A549 (cell line): ENCODE results near the gene CADPS2.

Experiments
- BHLHE40 ChIP-seq: IDR thresholded peaks from 2 replicates; pipeline ENCODE4 v1.6.1; 2012; ENCODE audit warnings: low read depth, low read length, inconsistent platforms
- CBX2 ChIP-seq: fragments of 200-600 bp; sonication (generic); IDR thresholded peaks from 2 replicates; pipeline ENCODE4 v1.6.1; 2016; ENCODE audit warnings: low read depth, mild to moderate bottlenecking, borderline replicate concordance
- CEBPB ChIP-seq, 2 experiments: fragments of >200 bp in 1 of 2; sonication (Bioruptor Twin) in 1 of 2; formaldehyde crosslinking in 1 of 2; IDR thresholded peaks; 2 replicates each; pipeline ENCODE4 v1.6.1; 2012 to 2016
- CTCF ChIP-seq: fragments of >200 bp; sonication (Bioruptor Twin); formaldehyde crosslinking; IDR thresholded peaks from 3 replicates; pipeline ENCODE4 v1.5.1; 2016
- FOXS1 ChIP-seq: fragments of 250-450 bp; sonication (Bioruptor Pico); IDR thresholded peaks from 2 replicates; pipeline ENCODE4 v1.5.0; 2020; ENCODE audit warnings: mild to moderate bottlenecking, moderate library complexity
- JUN ChIP-seq, 2 experiments: fragments of >200 bp; sonication (Bioruptor Twin); formaldehyde crosslinking; IDR thresholded peaks; 2 replicates in 1 of 2; 3 replicates in 1 of 2; pipeline ENCODE4 v1.6.1; 2016 to 2017
- MYC ChIP-seq: IDR thresholded peaks from 2 replicates; pipeline ENCODE4 v1.6.1; 2012; ENCODE audit warnings: mild to moderate bottlenecking, inconsistent platforms, low read length, improper control_type of control experiment, borderline replicate concordance
- NR3C1 ChIP-seq: fragments of >200 bp; sonication (Bioruptor Twin); formaldehyde crosslinking; IDR thresholded peaks from 3 replicates; pipeline ENCODE4 v1.6.1; 2017
- RAD21 ChIP-seq, 2 experiments: fragments of >200 bp in 1 of 2; sonication (Bioruptor Twin) in 1 of 2; formaldehyde crosslinking in 1 of 2; IDR thresholded peaks in 1 of 2; conservative IDR thresholded peaks in 1 of 2; 2 replicates in 1 of 2; 3 replicates in 1 of 2; pipeline ENCODE4 v1.6.1; 2012 to 2018; ENCODE audit warnings: inconsistent platforms in 1 of 2
- RNF2 ChIP-seq: fragments of 200-600 bp; sonication (generic); IDR thresholded peaks from 2 replicates; pipeline ENCODE4 v1.6.1; 2016; ENCODE audit warnings: low read depth, mild to moderate bottlenecking, antibody characterized with exemption, moderate library complexity, borderline replicate concordance
- SMC3 ChIP-seq: fragments of >200 bp; sonication (Bioruptor Twin); formaldehyde crosslinking; IDR thresholded peaks from 3 replicates; pipeline ENCODE4 v1.6.1; 2018; ENCODE audit warnings: inconsistent platforms
- USF2 ChIP-seq: fragments of 450-650 bp; IDR thresholded peaks from 2 replicates; pipeline ENCODE4 v1.6.1; 2014; ENCODE audit warnings: antibody characterized with exemption
- TF ChIP-seq, protein P1 (sequence below): IDR thresholded peaks from 2 replicates; pipeline ENCODE4 v1.6.1; 2012

DNA sequence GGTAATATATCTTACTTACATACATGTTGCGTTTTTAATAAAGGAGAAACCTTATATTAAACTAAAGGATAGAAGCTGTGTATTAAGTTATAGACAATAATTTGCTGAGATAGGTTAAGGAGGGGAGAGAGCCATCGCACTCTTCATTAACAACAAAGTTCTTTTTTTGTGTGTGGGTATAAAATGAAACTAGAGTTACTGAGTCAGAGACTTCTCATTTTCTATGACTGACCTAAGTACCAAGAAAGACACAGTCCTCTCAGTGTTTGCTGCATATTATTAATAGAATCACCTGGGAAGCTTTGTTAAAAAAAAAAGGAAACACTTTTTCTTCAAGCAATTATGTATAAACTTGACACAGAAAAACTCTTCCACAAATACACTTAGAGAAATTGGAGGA, 613.1 kb downstream of the CADPS2 start:
- TF ChIP-seq MYC (no peak), BHLHE40 (no peak), CTCF (no peak), FOXS1 (CRISPR knock-in tag) (no peak), USF2 (no peak), SMC3 (no peak), NR3C1 (no peak), JUN (IDR thresholded peaks at IDR 0.05) (no peak), RNF2 (no peak), CBX2 (no peak), CEBPB (IDR thresholded peaks at IDR 0.05) (no peak), RAD21 (conservative IDR thresholded peaks at IDR 0.05 in 1 of 2, IDR thresholded peaks at IDR 0.05 in 1 of 2) (no peak)
- TF ChIP-seq, protein P1, sequence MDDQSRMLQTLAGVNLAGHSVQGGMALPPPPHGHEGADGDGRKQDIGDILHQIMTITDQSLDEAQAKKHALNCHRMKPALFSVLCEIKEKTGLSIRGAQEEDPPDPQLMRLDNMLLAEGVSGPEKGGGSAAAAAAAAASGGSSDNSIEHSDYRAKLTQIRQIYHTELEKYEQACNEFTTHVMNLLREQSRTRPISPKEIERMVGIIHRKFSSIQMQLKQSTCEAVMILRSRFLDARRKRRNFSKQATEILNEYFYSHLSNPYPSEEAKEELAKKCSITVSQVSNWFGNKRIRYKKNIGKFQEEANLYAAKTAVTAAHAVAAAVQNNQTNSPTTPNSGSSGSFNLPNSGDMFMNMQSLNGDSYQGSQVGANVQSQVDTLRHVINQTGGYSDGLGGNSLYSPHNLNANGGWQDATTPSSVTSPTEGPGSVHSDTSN = no peak
